Measurements from ENCODE around the gene C9orf43.

The C9orf43 gene

DNA sequence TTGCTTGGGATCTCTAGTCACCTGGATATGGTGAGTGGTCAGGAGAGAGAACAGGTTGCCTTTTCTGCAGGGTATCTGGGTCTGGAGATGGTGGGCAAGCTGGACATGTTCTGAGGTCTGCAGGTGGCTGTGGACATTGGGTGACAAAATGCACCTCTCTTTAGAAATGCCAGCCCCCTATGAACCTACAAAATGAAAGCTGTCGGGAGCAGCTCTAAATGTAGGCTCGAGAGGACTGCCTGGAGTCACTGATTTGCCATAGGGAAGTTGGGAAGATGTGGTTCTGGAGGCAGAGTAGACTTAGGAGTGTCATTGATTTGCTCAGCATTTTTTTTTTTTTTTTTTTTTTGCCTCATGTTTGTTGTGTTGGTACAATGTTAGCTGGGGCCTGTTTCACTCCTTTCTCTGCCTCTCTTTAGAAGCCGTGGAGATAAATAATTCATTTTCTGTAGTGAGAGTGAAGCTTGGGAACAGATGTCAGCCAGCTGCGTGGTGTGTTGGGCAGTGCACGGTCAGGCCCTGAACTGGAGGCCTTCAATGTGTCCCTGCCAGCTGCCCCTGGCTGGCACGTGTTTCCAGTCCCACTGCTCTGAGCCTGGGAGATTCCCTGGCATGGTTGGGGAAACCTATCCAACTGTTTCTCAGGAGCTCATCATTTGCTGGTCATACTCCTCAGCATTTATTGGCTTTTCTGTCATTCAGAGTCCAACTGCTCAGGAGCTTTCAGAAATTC, 58.3 kb downstream of the C9orf43 start:
- no peak for DNase-seq

DNA sequence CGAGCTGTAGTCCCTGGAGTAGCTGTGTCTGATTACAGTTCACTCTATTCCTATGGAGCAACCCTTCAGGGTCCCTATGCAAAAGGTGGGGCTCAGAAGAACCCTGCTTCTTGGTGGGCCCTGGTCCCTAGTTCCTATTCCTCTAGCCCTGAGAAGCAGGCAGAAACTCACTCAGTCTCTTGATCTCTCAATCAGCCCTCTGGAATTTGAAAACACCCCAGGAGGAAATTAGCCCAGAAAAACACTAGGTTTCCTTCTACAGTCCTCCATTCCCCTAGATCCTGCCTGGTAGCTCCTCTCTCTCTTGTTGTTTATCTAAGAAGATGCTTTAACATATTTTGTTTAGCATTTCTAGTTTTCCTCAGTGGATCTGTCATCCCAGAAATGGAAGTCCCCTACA, 60.6 kb downstream of the C9orf43 start:
- DNase-seq, result no peak

DNA sequence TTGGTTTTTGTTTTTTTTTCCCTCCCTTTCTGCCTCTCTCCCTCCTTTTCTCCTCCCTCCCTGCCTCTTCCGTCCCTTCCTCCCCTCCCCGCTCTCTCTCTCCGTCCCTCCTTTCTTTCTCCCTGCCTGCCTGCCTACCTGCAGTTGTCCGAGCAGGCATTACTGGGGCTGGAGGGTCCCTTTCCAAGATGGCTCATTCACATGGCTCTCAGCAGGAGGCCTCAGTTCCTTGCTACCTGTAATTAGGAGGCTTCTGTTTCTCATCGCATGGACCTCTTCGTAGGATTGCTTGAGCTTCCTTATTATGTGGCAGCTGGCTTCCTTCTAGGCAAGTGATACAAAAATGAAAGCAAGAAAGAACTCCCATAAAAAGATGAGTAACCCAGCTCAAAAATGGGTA, 61.0 kb downstream of the C9orf43 start:
- no peak for DNase-seq

DNA sequence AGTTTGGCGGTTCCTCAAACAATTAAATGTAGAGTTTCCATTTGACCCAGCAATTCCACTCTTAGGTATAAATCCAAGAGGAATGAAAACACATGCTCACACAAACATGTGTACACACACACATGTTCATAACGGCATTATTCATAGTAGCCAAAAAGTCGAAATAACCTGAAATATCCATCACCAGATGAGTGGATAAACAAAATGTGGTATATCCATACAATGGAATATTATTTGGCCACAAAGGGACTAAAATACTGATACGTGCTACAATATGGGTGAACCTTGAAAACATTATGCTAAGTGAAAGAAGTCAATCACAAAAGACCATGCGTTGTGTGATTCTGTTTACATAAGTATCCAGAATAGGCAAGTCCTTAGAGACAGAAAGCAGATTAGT, 61.7 kb downstream of the C9orf43 start:
- DNase-seq, result no peak

DNA sequence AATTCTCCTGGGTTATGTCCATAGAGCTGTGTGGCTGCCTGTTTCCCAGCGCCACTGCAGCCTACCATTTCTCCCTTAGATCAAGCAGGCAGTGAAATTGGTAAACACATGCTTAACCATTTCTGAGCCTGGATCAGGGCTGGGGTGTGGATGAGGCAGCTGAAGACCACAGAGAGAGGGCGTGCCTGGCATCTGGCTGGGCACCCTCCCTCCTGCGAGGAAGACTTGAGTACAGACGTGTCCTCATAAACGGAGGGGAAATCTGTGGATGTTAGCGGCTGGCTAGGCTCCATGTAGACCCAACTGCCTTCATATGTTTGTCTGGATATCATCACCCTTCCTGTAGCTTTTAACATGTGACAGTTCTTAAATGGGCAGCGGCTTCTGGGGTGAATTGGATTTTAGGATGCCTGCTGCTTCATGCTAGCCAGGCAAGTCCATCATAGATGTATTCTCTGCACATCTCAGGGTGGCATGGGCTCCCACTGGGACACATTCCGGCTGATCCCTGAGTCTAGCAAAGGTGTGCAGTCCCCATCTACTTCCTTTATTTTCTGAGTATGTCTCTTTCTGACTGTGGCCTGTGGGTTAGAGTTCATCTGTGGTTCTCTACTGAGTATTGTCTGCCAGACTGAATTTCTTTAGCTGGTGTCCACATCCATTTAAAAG, 63.9 kb downstream of the C9orf43 start:
- no peak for DNase-seq

DNA sequence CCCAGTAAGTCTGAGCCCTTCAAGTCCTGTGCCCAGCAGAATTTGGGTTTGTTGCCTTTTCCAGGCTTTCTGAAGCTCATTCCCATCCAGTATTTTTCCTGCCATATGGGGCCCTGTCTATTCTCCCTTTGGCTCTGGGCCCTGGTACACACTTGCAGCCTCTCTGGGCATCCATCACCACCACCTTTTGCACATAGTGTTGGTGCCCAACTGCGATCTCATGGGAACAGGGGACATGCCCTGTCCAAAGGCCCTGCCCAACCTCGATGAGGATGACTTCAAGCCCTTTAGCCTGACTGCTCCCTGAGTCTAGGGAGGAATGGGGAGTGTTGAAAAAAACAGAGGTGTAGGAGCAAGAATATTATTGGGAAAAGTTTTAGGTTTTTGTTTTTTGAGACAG, 64.5 kb downstream of the C9orf43 start:
- no peak for DNase-seq

DNA sequence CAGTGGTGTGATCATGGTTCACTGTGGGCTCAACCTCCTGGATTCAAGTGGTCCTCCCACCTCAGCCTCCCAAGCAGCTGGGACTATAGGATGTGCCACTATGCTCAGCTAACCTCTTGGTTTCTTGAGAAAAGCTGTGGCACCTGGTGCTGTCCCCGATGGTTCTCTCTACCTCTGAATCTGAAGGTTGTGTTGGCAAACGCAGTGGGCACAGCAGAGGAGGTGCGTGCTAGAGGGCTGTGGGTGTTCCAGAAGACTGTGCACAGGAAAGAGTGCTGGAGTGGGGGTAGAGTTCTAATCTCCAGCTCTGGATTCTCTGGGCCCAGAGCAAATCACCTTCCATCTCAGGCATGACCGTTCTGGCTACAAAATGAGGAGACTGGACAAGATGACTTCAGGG, 65.4 kb downstream of the C9orf43 start:
- no peak for DNase-seq

DNA sequence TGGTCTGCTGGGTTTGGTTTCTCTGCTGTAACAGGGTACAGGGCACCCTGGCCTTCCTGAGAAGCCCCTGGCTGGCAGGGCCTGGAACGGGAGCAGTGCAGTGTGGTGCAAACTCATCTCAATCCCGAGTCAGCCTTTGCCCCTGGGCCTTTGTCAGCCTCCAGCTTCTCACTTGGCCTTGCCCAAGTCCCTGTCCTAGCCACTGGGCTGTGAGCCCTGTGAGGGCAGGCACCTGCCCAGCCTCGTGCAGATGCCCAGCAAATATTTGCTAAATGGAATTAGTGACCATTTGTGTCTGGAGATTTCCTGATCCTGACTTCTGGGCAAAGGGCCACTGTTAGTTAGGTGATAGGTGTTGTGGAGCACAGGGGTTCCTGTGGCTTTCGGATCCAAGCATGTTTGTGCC, 66.0 kb downstream of the C9orf43 start:
- DNase-seq, result no peak

DNA sequence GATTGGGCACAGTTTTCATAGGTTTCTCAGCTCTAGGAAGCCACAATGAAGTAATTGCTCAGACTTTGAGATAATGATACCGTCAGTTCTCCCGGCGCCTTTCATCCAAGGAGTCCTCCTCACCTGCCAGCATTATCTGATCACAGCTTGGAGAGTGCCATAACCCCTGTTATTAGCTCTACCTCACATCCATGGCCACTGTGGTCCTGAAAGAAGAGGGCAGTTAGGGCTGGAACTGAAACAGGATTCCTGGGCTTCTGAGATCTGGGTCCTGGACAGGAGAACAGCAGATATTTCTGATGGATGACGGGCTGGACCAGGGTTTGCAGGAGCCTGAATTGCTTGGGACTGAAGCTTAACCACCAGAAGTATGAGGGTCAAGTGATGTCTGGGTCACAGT, 66.5 kb downstream of the C9orf43 start:
- no peak for DNase-seq

DNA sequence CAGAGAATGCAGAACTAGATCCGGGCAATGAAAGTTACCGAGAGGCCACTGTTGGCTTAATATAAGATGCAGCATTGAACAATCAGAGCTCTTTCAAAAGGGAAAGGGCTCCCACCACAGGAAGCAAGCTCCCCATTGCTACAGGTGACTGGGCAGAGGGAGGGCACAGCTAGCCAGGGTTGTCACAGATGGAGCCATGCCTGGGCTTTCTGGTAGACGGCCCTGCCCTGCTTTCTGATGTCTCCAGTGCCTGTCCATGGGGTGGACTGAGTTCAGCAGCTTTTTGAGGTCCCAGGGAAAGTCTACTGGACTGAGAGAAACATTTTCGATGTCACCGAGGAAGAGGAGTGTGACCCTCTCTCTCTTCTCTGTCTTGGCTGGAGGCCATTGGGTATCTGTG, 67.1 kb downstream of the C9orf43 start:
- no peak for DNase-seq

DNA sequence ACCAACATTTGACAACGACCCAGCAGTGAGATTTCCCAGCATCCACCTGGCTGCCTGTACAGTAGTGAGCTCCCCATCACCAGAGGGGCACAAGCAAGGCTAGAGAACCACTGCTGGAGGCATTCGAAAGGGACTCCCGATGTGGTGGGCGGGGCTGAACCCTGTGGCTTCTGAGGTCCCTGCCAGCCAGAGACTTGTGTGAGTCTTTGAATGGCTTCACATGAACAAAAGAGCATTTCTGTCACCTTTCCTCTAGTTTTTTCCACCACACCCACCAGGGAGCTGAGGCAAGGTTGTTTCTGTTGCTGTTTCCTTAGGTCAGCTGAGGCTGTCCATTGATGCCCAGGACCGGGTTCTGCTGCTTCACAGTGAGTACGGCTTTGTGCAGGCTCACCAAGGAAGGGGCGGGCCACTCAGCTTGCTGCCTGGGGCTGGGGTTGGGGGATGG, 68.7 kb downstream of the C9orf43 start:
- peak in 1 of 2 donors; percentile 12 for DNase-seq

Measured in stimulated activated CD4-positive, alpha-beta T cell treated with anti-CD3 and anti-CD28 coated beads, Interleukin-2, amount 100 ng/mL, for 48 hours (primary cell).